Stimulated activated CD8-positive, alpha-beta memory T cell treated with anti-CD3 and anti-CD28 coated beads, Interleukin-15, amount 100 ng/mL, for 4 hours (primary cell): Measurements from ENCODE around the gene EBNA1BP2.
A peak's percentile ranks its signal among the peaks of the same experiment; 100 is the strongest.
"Not testable (repeated sequence)": the region's sequence is repeated elsewhere in the genome, so short reads cannot be mapped to it uniquely, and the experiment has no call there.

ENCODE experiments used
- DNase-seq, 2 donors: peaks; one replicate each; pipeline ENCODE4 v3.0.0-alpha.2; 2020; ENCODE audit warnings: low read depth in 2 of 2

Gene EBNA1BP2

GRCh38 chr1:43172527-43172972, 460 bp upstream of the EBNA1BP2 start:
- peak in 1 of 2 donors; percentile 78 for DNase-seq

- no peak for DNase-seq
These were observed 696 bp downstream of the EBNA1BP2 start for GRCh38 chr1:43171312-43171875.

- no peak for DNase-seq
These were observed 6.3 kb downstream of the EBNA1BP2 start for GRCh38 chr1:43165765-43166164.

- DNase-seq: no peak
These were observed 6.9 kb downstream of the EBNA1BP2 start for GRCh38 chr1:43165162-43165561.

GRCh38 chr1:43156026-43156425, 16.1 kb downstream of the EBNA1BP2 start:
- DNase-seq: no peak

- DNase-seq: no peak
These were observed 18.6 kb downstream of the EBNA1BP2 start for GRCh38 chr1:43153443-43153842.

- no peak for DNase-seq
These were observed 19.2 kb downstream of the EBNA1BP2 start for GRCh38 chr1:43152866-43153265.

GRCh38 chr1:43149889-43150288, 22.2 kb downstream of the EBNA1BP2 start:
- no peak for DNase-seq

- no peak for DNase-seq
These were observed 24.3 kb downstream of the EBNA1BP2 start for GRCh38 chr1:43147625-43148327.

- no peak for DNase-seq
These were observed 27.9 kb downstream of the EBNA1BP2 start for GRCh38 chr1:43144237-43144636.

GRCh38 chr1:43143441-43143888, 28.6 kb downstream of the EBNA1BP2 start:
- no peak for DNase-seq

GRCh38 chr1:43140583-43140982, 31.5 kb downstream of the EBNA1BP2 start:
- DNase-seq: no peak

GRCh38 chr1:43140010-43140409, 32.1 kb downstream of the EBNA1BP2 start:
- DNase-seq: no peak

- DNase-seq: not testable (repeated sequence)
These were observed 32.8 kb downstream of the EBNA1BP2 start for GRCh38 chr1:43139295-43139694.

- no peak for DNase-seq
These were observed 34.5 kb downstream of the EBNA1BP2 start for GRCh38 chr1:43137445-43138052.

- DNase-seq: no peak
These were observed 36.0 kb downstream of the EBNA1BP2 start for GRCh38 chr1:43135857-43136781.

- DNase-seq: no peak
These were observed 37.5 kb downstream of the EBNA1BP2 start for GRCh38 chr1:43134640-43135039.

- no peak for DNase-seq
These were observed 38.0 kb downstream of the EBNA1BP2 start for GRCh38 chr1:43134068-43134467.

GRCh38 chr1:43129426-43129825, 42.7 kb downstream of the EBNA1BP2 start:
- DNase-seq: no peak

- no peak for DNase-seq
These were observed 43.3 kb downstream of the EBNA1BP2 start for GRCh38 chr1:43128816-43129215.

- no peak for DNase-seq
These were observed 49.1 kb downstream of the EBNA1BP2 start for GRCh38 chr1:43123031-43123430.
